Lung (tissue), 12 donors: ENCODE data around the gene AMBRA1. TPM values are rescaled to one million over a fixed set of nuclear protein-coding genes. Genes with fewer than 3 reads are reported as not detected.

ENCODE experiments used
- ATAC-seq: fragments of 200-7000 bp; cut with Tn5 transposase; one replicate; pipeline ENCODE4 v1.9.1; 2020; ENCODE audit warnings: moderate number of reproducible peaks; ENCODE audit not compliant: insufficient read depth, low FRiP score
- DNase-seq, 3 donors: peaks; one replicate each; pipeline ENCODE4 v3.0.0-alpha.2; 2013 to 2017
- H3K27ac ChIP-seq, 2 donors: one replicate each; pipeline ENCODE4 v1.5.1; 2013; ENCODE audit warnings: mild to moderate bottlenecking in 2 of 2, moderate library complexity in 2 of 2, control low read depth in 1 of 2, inconsistent platforms in 1 of 2, low read depth in 1 of 2, low read length in 1 of 2
- H3K27me3 ChIP-seq, 3 donors: one replicate each; pipeline ENCODE4 v1.5.1; 2013; ENCODE audit warnings: low read length in 2 of 3; ENCODE audit not compliant: control insufficient read depth in 3 of 3, insufficient read depth in 3 of 3
- H3K36me3 ChIP-seq, 4 donors: one replicate each; pipeline ENCODE4 v1.5.1; 2013; ENCODE audit warnings: low read length in 4 of 4, mild to moderate bottlenecking in 1 of 4, moderate library complexity in 1 of 4; ENCODE audit not compliant: control insufficient read depth in 4 of 4, insufficient read depth in 4 of 4
- H3K4me1 ChIP-seq, 5 donors: one replicate each; pipeline ENCODE4 v1.5.1; 2013; ENCODE audit warnings: low read length in 5 of 5, mild to moderate bottlenecking in 2 of 5, moderate library complexity in 1 of 5; ENCODE audit not compliant: control insufficient read depth in 5 of 5, insufficient read depth in 5 of 5
- H3K4me3 ChIP-seq: one replicate; pipeline ENCODE4 v1.5.1; 2013; ENCODE audit warnings: mild to moderate bottlenecking, control low read depth, moderate library complexity
- H3K9ac ChIP-seq, 2 donors: one replicate each; pipeline ENCODE4 v1.5.1; 2013; ENCODE audit warnings: low read length in 2 of 2, control low read depth in 1 of 2; ENCODE audit not compliant: insufficient read depth in 1 of 2
- H3K9me3 ChIP-seq, 4 donors: one replicate each; pipeline ENCODE4 v1.5.1; 2013; ENCODE audit warnings: low read length in 3 of 4, mild to moderate bottlenecking in 1 of 4, moderate library complexity in 1 of 4; ENCODE audit not compliant: control insufficient read depth in 4 of 4, insufficient read depth in 3 of 4
- WGBS, 2 donors: extraction: QIAGEN DNeasy Blood & Tissue Kit; methylation state at CpG; one replicate each; pipeline ENCODE4 v1.1.7; 2013; 5-methylcytosine and 5-hydroxymethylcytosine counted together
- polyA plus RNA-seq, 2 donors: library from polyadenylated mRNA; stranded (reverse); fragments of 200-250 nt; gene quantifications; one replicate each; pipeline ENCODE4 v1.2.1, GENCODE V29; 2013
- total RNA-seq, 2 donors: library from RNA; depleted of rRNA in 1 of 2; stranded (reverse); fragments of >200 nt in 1 of 2; gene quantifications; one replicate each; pipeline ENCODE4 v1.2.1, GENCODE V29; 2014 to 2021
- TF ChIP-seq, protein P1 (sequence below): IDR thresholded peaks from 2 replicates; pipeline ENCODE4 v1.5.1; 2012; ENCODE audit warnings: mild to moderate bottlenecking; ENCODE audit errors: control extremely low read depth, extremely low read depth
- donor health status: control.
- donor health status: control.
- donor health status: Bipolar disorder and iron deficiency.
- donor health status: healthy.
- donor health status: DM: yes; HTN: yes; CAD: no.

The AMBRA1 gene
- total and polyA plus RNA-seq, 4 donors, result 7.4 to 41.2 (median 23.7) TPM

DNA sequence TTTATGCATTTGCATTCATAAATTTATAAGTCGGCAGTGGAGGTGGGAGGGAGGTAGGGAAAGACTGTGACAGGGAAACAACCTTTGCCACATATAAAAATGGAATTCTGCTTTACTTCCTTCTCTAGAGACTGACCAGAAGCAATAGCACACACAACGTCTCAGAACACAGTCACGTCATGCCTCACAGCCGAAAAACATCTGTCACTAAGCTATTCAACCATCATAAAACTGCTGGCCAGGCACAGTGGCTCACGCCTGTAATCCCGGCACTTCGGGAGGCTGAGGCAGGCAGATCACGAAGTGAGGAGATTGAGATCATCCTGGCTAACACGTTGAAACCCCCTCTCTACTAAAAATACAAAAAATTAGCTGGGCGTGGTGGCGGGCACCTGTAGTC lies 101.3 kb downstream of the AMBRA1 start:
- Histone ChIP-seq H3K4me3 (no peak overlapping the region), H3K27ac (no peak overlapping the region), H3K27me3 (no peaks in the 10 kb centered on the region), H3K4me1 (peaks cover 2 to 22% (median 13%) of the 10 kb centered on the region in 5 donors), H3K9me3 (no peaks in the 10 kb centered on the region), H3K9ac (no peak overlapping the region), H3K36me3 (peaks cover 0 to 9% (median 5%) of the 10 kb centered on the region in 4 donors)
- WGBS, 2 donors, result 58 to 77% methylated on average over 11 of the region's 11 CpGs
- ATAC-seq, result no peak
- peak; percentile 46 to 69 (median 56) for DNase-seq
- TF ChIP-seq, protein P1, sequence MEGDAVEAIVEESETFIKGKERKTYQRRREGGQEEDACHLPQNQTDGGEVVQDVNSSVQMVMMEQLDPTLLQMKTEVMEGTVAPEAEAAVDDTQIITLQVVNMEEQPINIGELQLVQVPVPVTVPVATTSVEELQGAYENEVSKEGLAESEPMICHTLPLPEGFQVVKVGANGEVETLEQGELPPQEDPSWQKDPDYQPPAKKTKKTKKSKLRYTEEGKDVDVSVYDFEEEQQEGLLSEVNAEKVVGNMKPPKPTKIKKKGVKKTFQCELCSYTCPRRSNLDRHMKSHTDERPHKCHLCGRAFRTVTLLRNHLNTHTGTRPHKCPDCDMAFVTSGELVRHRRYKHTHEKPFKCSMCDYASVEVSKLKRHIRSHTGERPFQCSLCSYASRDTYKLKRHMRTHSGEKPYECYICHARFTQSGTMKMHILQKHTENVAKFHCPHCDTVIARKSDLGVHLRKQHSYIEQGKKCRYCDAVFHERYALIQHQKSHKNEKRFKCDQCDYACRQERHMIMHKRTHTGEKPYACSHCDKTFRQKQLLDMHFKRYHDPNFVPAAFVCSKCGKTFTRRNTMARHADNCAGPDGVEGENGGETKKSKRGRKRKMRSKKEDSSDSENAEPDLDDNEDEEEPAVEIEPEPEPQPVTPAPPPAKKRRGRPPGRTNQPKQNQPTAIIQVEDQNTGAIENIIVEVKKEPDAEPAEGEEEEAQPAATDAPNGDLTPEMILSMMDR, result no peak

DNA sequence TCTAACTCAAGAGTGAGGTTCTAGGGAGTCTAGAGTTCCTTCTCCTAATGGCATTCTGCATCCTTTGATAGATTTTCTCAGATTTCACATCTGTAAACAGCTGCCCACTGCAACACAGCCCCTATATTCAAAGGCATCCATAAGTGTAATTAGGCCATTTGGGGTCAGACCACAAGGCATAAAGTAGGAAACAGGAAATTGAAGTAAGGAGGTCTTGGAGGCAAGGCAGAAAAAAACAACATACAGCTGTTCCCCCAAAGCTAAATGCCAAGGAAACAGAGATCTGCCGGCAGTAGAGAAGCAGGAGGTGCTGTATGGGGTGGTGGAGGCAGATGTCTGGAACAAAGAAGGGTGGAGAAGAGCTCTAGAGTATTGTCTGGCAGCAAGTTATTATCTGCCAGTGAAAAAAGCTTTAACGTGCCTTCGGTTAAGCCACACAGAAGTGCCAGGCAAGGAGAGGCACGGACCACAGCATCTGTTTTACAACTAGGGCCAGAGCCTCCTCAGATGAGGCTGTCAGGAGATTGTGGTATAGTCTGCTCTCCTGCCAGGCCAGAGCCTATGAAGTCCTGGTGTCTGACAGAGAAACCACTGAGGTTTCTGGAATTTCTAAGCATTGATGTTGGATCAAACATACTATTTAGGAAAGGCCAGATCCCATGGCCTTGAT lies 102.0 kb downstream of the AMBRA1 start:
- Histone ChIP-seq H3K27ac (peak overlapping the region in 1 of 2 donors; percentile 65), H3K9ac (no peak overlapping the region), H3K9me3 (no peaks in the 10 kb centered on the region), H3K4me3 (no peak overlapping the region), H3K4me1 (peaks cover 2 to 22% (median 9%) of the 10 kb centered on the region in 5 donors), H3K27me3 (no peaks in the 10 kb centered on the region), H3K36me3 (peaks cover 0 to 9% (median 5%) of the 10 kb centered on the region in 4 donors)
- peak; percentile 15 to 76 (median 65) for DNase-seq
- WGBS, 2 donors, result 26 to 43% methylated on average over 4 of the region's 4 CpGs
- no peak for ATAC-seq
- TF ChIP-seq, protein P1, result no peak

DNA sequence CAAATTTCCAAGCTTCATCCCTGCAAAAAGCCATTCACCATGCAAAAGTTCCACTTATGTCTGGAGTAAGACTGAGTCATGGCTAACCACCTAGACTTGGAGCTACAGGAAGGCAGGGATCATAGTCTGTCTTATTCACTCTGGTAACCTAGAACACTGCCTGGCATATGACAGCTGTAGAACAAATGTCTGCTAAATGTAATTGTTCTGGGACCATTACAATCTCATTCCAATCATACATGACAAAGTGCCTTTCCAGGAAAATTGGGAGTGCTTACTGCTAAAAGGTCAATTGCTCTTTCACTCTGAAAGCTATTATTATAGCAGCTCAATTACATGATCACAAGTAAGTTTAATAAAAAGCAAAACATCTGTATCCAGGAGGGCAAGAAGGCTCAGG lies 103.2 kb downstream of the AMBRA1 start:
- no peaks in the 10 kb centered on the region for H3K27me3 ChIP-seq
- no peaks in the 10 kb centered on the region for H3K9me3 ChIP-seq
- TF ChIP-seq, protein P1, result no peak
- DNase-seq, result no peak
- H3K4me3 ChIP-seq, result no peak overlapping the region
- no peak overlapping the region for H3K9ac ChIP-seq
- peaks cover 0 to 9% (median 5%) of the 10 kb centered on the region in 4 donors for H3K36me3 ChIP-seq
- H3K27ac ChIP-seq, result no peak overlapping the region
- peaks cover 2 to 22% (median 9%) of the 10 kb centered on the region in 5 donors for H3K4me1 ChIP-seq
- no peak for ATAC-seq
